DND-41 (cell line): ENCODE measurements around the gene PRAMEF1.

Experiments
- CTCF ChIP-seq: IDR thresholded peaks from 2 replicates; pipeline ENCODE4 v1.5.1; 2012; ENCODE audit warnings: borderline replicate concordance, low read length, moderate library complexity, mild to moderate bottlenecking; ENCODE audit not compliant: poor library complexity, severe bottlenecking; ENCODE audit errors: extremely low read depth
- EZH2 ChIP-seq: IDR thresholded peaks from 3 replicates; pipeline ENCODE4 v1.6.1; 2012; ENCODE audit warnings: borderline replicate concordance, low read depth, mild to moderate bottlenecking, moderate library complexity, low read length, inconsistent platforms; ENCODE audit not compliant: severe bottlenecking

- no peak for TF ChIP-seq CTCF
- TF ChIP-seq EZH2: no peak
Measured at GRCh38 chr1:12770620-12771019, 20.6 kb upstream of the PRAMEF1 start.
